Measurements from ENCODE around the gene AGAP1.

DNA sequence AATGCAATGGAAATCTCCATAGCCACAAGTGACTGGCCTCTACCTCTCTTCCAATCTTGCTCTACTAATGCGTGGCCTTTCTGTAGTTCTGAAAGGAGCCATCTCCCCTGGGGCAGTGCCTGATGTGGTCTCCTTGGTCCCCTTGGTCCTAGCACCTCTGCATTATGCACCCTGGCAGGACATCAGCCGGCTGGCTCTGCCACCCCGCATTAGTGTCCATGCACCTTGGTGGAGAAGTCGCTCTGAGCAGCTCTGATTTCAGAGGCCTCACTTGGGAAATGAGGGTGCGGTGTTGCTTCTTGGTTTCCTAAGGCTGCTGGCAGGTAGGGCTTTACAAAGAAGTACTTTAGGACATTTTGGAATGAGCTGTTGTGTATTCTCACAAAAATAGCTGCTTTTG, 356.4 kb downstream of the AGAP1 start:
- TF ChIP-seq, protein P1, sequence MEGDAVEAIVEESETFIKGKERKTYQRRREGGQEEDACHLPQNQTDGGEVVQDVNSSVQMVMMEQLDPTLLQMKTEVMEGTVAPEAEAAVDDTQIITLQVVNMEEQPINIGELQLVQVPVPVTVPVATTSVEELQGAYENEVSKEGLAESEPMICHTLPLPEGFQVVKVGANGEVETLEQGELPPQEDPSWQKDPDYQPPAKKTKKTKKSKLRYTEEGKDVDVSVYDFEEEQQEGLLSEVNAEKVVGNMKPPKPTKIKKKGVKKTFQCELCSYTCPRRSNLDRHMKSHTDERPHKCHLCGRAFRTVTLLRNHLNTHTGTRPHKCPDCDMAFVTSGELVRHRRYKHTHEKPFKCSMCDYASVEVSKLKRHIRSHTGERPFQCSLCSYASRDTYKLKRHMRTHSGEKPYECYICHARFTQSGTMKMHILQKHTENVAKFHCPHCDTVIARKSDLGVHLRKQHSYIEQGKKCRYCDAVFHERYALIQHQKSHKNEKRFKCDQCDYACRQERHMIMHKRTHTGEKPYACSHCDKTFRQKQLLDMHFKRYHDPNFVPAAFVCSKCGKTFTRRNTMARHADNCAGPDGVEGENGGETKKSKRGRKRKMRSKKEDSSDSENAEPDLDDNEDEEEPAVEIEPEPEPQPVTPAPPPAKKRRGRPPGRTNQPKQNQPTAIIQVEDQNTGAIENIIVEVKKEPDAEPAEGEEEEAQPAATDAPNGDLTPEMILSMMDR (conservative IDR thresholded peaks at IDR 0.05; ENCODE audit: low read length), result no peak
- TF ChIP-seq EZH2phosphoT487 (IDR thresholded peaks at IDR 0.05; ENCODE audit: borderline replicate concordance, low read depth, low read length), result no peak

All from OCI-LY7 (cell line).